Measurements from ENCODE around the gene THOC6.

DNA sequence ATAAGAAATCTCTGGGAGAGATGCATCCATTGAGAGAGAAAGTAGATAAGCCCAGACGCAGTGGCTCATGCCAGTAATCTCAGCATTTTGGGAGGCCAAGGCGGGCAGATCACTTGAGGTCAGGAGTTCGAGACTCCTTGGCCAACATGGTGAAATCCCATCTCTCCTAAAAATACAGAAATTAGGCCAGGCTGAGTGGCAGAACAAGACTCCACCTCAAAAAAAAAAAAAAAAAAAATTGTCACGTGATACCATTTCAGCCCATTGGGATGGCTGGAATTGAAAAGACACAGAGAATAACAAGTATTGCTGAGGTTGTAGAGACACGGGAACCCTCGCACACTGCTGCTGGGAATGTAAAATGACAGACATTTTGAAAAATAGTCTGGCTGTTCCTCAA is 38.7 kb downstream of the THOC6 start:
- TF ChIP-seq TAF1 (IDR thresholded peaks at IDR 0.05; ENCODE audit: low read depth) (no peak), ZBTB7A (IDR thresholded peaks at IDR 0.05; ENCODE audit: low read depth) (no peak), RAD21 (IDR thresholded peaks at IDR 0.05; ENCODE audit: low read depth) (no peak), YY1 (IDR thresholded peaks at IDR 0.05; ENCODE audit: low read depth) (no peak), EP300 (IDR thresholded peaks at IDR 0.05; ENCODE audit: borderline replicate concordance) (no peak), EGR1 (IDR thresholded peaks at IDR 0.05) (no peak), TCF12 (IDR thresholded peaks at IDR 0.05; ENCODE audit: low read depth) (no peak), NFIC (IDR thresholded peaks at IDR 0.05) (no peak), TEAD4 (IDR thresholded peaks at IDR 0.05) (no peak), CREB1 (IDR thresholded peaks at IDR 0.05; ENCODE audit: low read depth) (no peak), CEBPB (IDR thresholded peaks at IDR 0.05) (no peak)
- TF ChIP-seq, protein P1, sequence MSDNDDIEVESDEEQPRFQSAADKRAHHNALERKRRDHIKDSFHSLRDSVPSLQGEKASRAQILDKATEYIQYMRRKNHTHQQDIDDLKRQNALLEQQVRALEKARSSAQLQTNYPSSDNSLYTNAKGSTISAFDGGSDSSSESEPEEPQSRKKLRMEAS (IDR thresholded peaks at IDR 0.05) = no peak
- TF ChIP-seq, protein P2, sequence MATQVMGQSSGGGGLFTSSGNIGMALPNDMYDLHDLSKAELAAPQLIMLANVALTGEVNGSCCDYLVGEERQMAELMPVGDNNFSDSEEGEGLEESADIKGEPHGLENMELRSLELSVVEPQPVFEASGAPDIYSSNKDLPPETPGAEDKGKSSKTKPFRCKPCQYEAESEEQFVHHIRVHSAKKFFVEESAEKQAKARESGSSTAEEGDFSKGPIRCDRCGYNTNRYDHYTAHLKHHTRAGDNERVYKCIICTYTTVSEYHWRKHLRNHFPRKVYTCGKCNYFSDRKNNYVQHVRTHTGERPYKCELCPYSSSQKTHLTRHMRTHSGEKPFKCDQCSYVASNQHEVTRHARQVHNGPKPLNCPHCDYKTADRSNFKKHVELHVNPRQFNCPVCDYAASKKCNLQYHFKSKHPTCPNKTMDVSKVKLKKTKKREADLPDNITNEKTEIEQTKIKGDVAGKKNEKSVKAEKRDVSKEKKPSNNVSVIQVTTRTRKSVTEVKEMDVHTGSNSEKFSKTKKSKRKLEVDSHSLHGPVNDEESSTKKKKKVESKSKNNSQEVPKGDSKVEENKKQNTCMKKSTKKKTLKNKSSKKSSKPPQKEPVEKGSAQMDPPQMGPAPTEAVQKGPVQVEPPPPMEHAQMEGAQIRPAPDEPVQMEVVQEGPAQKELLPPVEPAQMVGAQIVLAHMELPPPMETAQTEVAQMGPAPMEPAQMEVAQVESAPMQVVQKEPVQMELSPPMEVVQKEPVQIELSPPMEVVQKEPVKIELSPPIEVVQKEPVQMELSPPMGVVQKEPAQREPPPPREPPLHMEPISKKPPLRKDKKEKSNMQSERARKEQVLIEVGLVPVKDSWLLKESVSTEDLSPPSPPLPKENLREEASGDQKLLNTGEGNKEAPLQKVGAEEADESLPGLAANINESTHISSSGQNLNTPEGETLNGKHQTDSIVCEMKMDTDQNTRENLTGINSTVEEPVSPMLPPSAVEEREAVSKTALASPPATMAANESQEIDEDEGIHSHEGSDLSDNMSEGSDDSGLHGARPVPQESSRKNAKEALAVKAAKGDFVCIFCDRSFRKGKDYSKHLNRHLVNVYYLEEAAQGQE (IDR thresholded peaks at IDR 0.05; ENCODE audit: low read depth) = no peak
- TF ChIP-seq, protein P3, sequence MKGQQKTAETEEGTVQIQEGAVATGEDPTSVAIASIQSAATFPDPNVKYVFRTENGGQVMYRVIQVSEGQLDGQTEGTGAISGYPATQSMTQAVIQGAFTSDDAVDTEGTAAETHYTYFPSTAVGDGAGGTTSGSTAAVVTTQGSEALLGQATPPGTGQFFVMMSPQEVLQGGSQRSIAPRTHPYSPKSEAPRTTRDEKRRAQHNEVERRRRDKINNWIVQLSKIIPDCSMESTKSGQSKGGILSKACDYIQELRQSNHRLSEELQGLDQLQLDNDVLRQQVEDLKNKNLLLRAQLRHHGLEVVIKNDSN (IDR thresholded peaks at IDR 0.05) = peak; percentile 56

Data from Ishikawa (cell line).